ENCODE data around the gene SAAL1. TPM values are rescaled to one million over a fixed set of nuclear protein-coding genes. Genes with fewer than 3 reads are reported as not detected.

SAAL1 gene
- total RNA-seq (22.5 TPM), polyA plus RNA-seq (10 to 100 TPM; 15.1 to 25.5 (median 18.4) TPM)

DNA sequence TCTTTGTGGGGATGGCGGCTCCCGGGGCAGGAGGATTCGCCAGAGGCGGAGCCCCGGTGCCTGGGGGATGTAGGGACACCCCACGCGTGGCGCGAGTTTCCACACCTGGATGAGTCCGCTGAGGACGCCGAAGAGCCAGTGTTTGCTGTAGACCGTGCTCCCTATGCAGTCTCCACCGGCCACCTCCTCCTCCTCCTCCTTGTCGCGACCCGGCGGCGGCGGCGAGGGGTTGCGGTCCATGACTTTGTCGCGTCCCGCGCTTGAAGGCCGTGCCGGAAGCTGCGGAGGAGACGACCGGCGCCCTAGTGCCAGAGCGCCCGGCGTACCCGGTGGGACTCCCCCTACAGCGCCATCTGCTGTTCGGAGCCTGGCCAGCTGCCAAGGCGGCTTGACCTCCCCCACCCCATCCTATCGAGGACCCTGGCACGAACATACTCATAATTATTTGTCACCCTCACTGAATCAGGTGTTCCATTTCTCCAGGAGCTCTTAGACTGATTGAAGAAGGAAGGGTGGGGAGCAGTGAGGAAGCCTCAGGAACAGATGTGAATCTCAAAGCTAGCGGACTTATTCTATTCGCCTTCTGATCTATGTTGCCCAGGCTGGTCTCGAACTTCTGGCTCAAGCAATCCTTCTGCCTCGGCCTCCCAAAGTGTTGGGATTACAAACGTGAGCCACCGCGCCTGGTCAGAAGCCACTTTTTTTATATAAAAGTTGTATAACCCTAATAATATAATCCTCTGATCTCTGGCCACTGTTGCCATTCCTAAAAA lies at the start of gene SAAL1:
SAAL1 (minus strand) TSS at position 281 of the 773 bp plus-strand sequence; CDS start at position 240, 41 bp downstream.
- ATAC-seq (ENCODE audit: low read depth in 2 of 2) (peak; percentile 98), DNase-seq (peak; percentile 79 to 91 (median 86))
- Mint-ChIP-seq H3K27ac (peak within 1 kb of the TSS; percentile 77 to 92 (median 89)), H3K9me3 (no peaks in the 10 kb centered on the region), H3K36me3 (peaks cover 12% of the 10 kb centered on the region), H3K27me3 (peaks cover 18% of the 10 kb centered on the region), H3K4me3 (peak within 1 kb of the TSS; percentile 92 to 94 (median 94)), H3K4me1 (peaks cover 18 to 50% (median 39%) of the 10 kb centered on the region in 4 donors)
- Histone ChIP-seq H3K9me3 (ENCODE audit: control insufficient read depth in 2 of 2, low read length in 2 of 2) (no peaks in the 10 kb centered on the region), H3K4me3 (ENCODE audit: low read depth, low read length) (peak within 1 kb of the TSS; percentile 90), H3K36me3 (ENCODE audit: control insufficient read depth, insufficient read depth, low read length) (peaks cover 15% of the 10 kb centered on the region), H3K27ac (ENCODE audit: insufficient read depth, low read length, poor library complexity, severe bottlenecking) (peak within 1 kb of the TSS; percentile 23), H3K4me1 (ENCODE audit: control insufficient read depth, insufficient read depth, low read length, poor library complexity, severe bottlenecking) (peaks cover 27% of the 10 kb centered on the region), H3K27me3 (ENCODE audit: control insufficient read depth, insufficient read depth, low read length) (no peaks in the 10 kb centered on the region)

DNA sequence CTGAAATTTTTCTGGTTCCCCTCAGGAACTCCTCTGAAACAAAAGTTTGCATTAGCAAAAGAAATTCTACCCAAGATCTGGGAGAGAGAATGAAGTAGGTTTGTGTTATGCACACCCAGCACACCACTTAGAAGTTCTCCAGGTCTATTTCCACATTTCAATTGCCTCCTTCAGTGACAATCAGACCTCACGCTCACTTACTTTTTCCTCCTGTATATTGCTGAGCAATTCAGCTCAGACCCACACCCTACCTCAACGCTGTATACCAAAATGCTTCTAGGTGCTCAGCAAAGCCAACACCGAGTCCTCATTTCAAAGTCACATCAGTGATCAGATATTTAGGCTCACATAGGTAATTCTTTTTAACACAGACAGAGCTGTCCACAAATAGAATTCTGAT lies 45.7 kb upstream of the SAAL1 start:
- Histone ChIP-seq H3K9me3 (ENCODE audit: control insufficient read depth in 2 of 2, low read length in 2 of 2) (no peaks in the 10 kb centered on the region), H3K4me1 (ENCODE audit: control insufficient read depth, insufficient read depth, low read length, poor library complexity, severe bottlenecking) (no peaks in the 10 kb centered on the region), H3K4me3 (ENCODE audit: low read depth, low read length) (no peak overlapping the region), H3K36me3 (ENCODE audit: control insufficient read depth, insufficient read depth, low read length) (no peaks in the 10 kb centered on the region), H3K27me3 (ENCODE audit: control insufficient read depth, insufficient read depth, low read length) (peaks cover 27% of the 10 kb centered on the region), H3K27ac (ENCODE audit: insufficient read depth, low read length, poor library complexity, severe bottlenecking) (no peak overlapping the region)
- DNase-seq (no peak), ATAC-seq (ENCODE audit: low read depth in 2 of 2) (no peak)
- Mint-ChIP-seq H3K36me3 (no peaks in the 10 kb centered on the region), H3K9me3 (peaks cover 0 to 2% (median 0%) of the 10 kb centered on the region in 7 donors), H3K4me1 (no peaks in the 10 kb centered on the region), H3K27me3 (peaks cover 31% of the 10 kb centered on the region), H3K4me3 (no peak overlapping the region), H3K27ac (no peak overlapping the region)

DNA sequence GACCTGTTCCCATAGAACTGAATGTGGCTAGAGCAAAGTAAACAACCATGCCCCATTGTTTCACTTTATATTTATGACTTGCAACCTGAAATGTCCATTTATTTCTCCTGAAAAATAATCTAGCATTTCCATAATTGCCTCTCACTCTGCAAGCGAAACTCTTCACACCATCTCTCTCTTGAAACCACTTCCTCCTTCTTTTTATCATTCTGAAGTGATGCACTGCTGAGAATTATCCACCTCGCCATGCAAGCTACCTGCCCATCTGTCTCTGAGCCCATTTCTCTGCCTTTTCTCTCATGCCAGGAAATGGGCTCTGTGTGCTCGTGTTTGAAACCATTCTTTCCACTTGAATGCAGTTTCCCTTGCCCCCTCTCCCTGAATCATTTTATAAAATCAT lies 40.0 kb upstream of the SAAL1 start:
- Histone ChIP-seq H3K27me3 (ENCODE audit: control insufficient read depth, insufficient read depth, low read length) (peaks cover 24% of the 10 kb centered on the region), H3K4me3 (ENCODE audit: low read depth, low read length) (no peak overlapping the region), H3K4me1 (ENCODE audit: control insufficient read depth, insufficient read depth, low read length, poor library complexity, severe bottlenecking) (no peaks in the 10 kb centered on the region), H3K36me3 (ENCODE audit: control insufficient read depth, insufficient read depth, low read length) (no peaks in the 10 kb centered on the region), H3K9me3 (ENCODE audit: control insufficient read depth in 2 of 2, low read length in 2 of 2) (no peaks in the 10 kb centered on the region), H3K27ac (ENCODE audit: insufficient read depth, low read length, poor library complexity, severe bottlenecking) (no peak overlapping the region)
- no peaks in the 10 kb centered on the region for H3K36me3 Mint-ChIP-seq
- H3K27ac Mint-ChIP-seq: peak overlapping the region in 1 of 3 donors; percentile 27
- no peak overlapping the region for H3K4me3 Mint-ChIP-seq
- ATAC-seq (ENCODE audit: low read depth in 2 of 2) (no peak), DNase-seq (no peak)
- H3K4me1 Mint-ChIP-seq: peaks cover 0 to 6% (median 3%) of the 10 kb centered on the region in 4 donors
- H3K27me3 Mint-ChIP-seq: peaks cover 23% of the 10 kb centered on the region
- H3K9me3 Mint-ChIP-seq: no peaks in the 10 kb centered on the region

DNA sequence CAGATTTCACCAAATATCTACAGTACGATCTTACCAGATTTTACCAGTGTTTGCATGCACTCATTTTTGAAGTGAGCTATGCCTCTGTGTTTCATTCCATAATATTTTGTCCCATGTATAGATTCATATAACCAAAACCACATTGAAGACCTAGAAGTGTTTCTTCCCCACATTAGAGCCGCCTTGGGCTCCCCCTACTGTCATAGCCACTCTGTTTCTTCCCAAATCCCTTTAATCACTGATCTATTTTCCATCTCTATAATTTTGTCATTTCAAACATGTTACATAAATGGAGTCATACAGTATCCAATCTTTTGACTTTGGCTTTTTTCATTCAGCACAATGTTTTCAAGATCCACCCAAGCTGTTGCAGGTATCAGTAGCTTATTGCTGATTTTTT lies 39.1 kb upstream of the SAAL1 start:
- Mint-ChIP-seq H3K27ac (no peak overlapping the region), H3K9me3 (no peaks in the 10 kb centered on the region), H3K27me3 (peaks cover 22% of the 10 kb centered on the region), H3K36me3 (no peaks in the 10 kb centered on the region), H3K4me1 (peaks cover 0 to 6% (median 3%) of the 10 kb centered on the region in 4 donors), H3K4me3 (no peak overlapping the region)
- H3K27me3 ChIP-seq (ENCODE audit: control insufficient read depth, insufficient read depth, low read length): peaks cover 25% of the 10 kb centered on the region
- no peaks in the 10 kb centered on the region for H3K36me3 ChIP-seq (ENCODE audit: control insufficient read depth, insufficient read depth, low read length)
- no peak overlapping the region for H3K27ac ChIP-seq (ENCODE audit: insufficient read depth, low read length, poor library complexity, severe bottlenecking)
- no peak for ATAC-seq (ENCODE audit: low read depth in 2 of 2)
- no peaks in the 10 kb centered on the region for H3K4me1 ChIP-seq (ENCODE audit: control insufficient read depth, insufficient read depth, low read length, poor library complexity, severe bottlenecking)
- H3K9me3 ChIP-seq (ENCODE audit: control insufficient read depth in 2 of 2, low read length in 2 of 2): no peaks in the 10 kb centered on the region
- DNase-seq: no peak
- H3K4me3 ChIP-seq (ENCODE audit: low read depth, low read length): no peak overlapping the region

GRCh38 chr11:18144243-18144642 lies 38.4 kb upstream of the SAAL1 start:
- H3K27me3 Mint-ChIP-seq: peaks cover 18% of the 10 kb centered on the region
- Histone ChIP-seq H3K27me3 (ENCODE audit: control insufficient read depth, insufficient read depth, low read length) (peaks cover 25% of the 10 kb centered on the region), H3K9me3 (ENCODE audit: control insufficient read depth in 2 of 2, low read length in 2 of 2) (no peaks in the 10 kb centered on the region), H3K4me1 (ENCODE audit: control insufficient read depth, insufficient read depth, low read length, poor library complexity, severe bottlenecking) (no peaks in the 10 kb centered on the region), H3K36me3 (ENCODE audit: control insufficient read depth, insufficient read depth, low read length) (no peaks in the 10 kb centered on the region), H3K27ac (ENCODE audit: insufficient read depth, low read length, poor library complexity, severe bottlenecking) (no peak overlapping the region), H3K4me3 (ENCODE audit: low read depth, low read length) (no peak overlapping the region)
- H3K9me3 Mint-ChIP-seq: no peaks in the 10 kb centered on the region
- ATAC-seq (ENCODE audit: low read depth in 2 of 2): no peak
- no peak overlapping the region for H3K4me3 Mint-ChIP-seq
- DNase-seq: no peak
- peak overlapping the region in 1 of 3 donors; percentile 27 for H3K27ac Mint-ChIP-seq
- H3K36me3 Mint-ChIP-seq: no peaks in the 10 kb centered on the region
- H3K4me1 Mint-ChIP-seq: peaks cover 0 to 6% (median 3%) of the 10 kb centered on the region in 4 donors

- H3K9me3 ChIP-seq (ENCODE audit: control insufficient read depth in 2 of 2, low read length in 2 of 2): no peaks in the 10 kb centered on the region
- no peak for DNase-seq
- H3K4me1 ChIP-seq (ENCODE audit: control insufficient read depth, insufficient read depth, low read length, poor library complexity, severe bottlenecking): no peaks in the 10 kb centered on the region
- H3K4me3 ChIP-seq (ENCODE audit: low read depth, low read length): no peak overlapping the region
- no peaks in the 10 kb centered on the region for H3K36me3 Mint-ChIP-seq
- H3K36me3 ChIP-seq (ENCODE audit: control insufficient read depth, insufficient read depth, low read length): no peaks in the 10 kb centered on the region
- H3K27me3 Mint-ChIP-seq: peaks cover 34% of the 10 kb centered on the region
- no peak for ATAC-seq (ENCODE audit: low read depth in 2 of 2)
- peaks cover 0 to 1% (median 0%) of the 10 kb centered on the region in 4 donors for H3K4me1 Mint-ChIP-seq
- H3K27ac Mint-ChIP-seq: no peak overlapping the region
- H3K9me3 Mint-ChIP-seq: no peaks in the 10 kb centered on the region
- peaks cover 10% of the 10 kb centered on the region for H3K27me3 ChIP-seq (ENCODE audit: control insufficient read depth, insufficient read depth, low read length)
- H3K4me3 Mint-ChIP-seq: no peak overlapping the region
- no peak overlapping the region for H3K27ac ChIP-seq (ENCODE audit: insufficient read depth, low read length, poor library complexity, severe bottlenecking)
Measured at GRCh38 chr11:18140145-18140544, 34.3 kb upstream of the SAAL1 start.

DNA sequence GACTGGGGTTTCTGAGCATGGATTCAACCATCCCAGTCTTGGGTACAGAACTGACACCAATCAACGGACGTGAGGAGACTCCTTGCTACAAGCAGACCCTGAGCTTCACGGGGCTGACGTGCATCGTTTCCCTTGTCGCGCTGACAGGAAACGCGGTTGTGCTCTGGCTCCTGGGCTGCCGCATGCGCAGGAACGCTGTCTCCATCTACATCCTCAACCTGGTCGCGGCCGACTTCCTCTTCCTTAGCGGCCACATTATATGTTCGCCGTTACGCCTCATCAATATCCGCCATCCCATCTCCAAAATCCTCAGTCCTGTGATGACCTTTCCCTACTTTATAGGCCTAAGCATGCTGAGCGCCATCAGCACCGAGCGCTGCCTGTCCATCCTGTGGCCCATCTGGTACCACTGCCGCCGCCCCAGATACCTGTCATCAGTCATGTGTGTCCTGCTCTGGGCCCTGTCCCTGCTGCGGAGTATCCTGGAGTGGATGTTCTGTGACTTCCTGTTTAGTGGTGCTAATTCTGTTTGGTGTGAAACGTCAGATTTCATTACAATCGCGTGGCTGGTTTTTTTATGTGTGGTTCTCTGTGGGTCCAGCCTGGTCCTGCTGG lies 31.4 kb upstream of the SAAL1 start:
- Mint-ChIP-seq H3K27ac (no peak overlapping the region), H3K4me3 (no peak overlapping the region), H3K27me3 (peaks cover 36% of the 10 kb centered on the region), H3K4me1 (no peaks in the 10 kb centered on the region), H3K36me3 (no peaks in the 10 kb centered on the region), H3K9me3 (peaks cover 0 to 2% (median 0%) of the 10 kb centered on the region in 7 donors)
- ATAC-seq (ENCODE audit: low read depth in 2 of 2) (no peak), DNase-seq (no peak)
- Histone ChIP-seq H3K27ac (ENCODE audit: insufficient read depth, low read length, poor library complexity, severe bottlenecking) (no peak overlapping the region), H3K9me3 (ENCODE audit: control insufficient read depth in 2 of 2, low read length in 2 of 2) (no peaks in the 10 kb centered on the region), H3K27me3 (ENCODE audit: control insufficient read depth, insufficient read depth, low read length) (peaks cover 18% of the 10 kb centered on the region), H3K36me3 (ENCODE audit: control insufficient read depth, insufficient read depth, low read length) (no peaks in the 10 kb centered on the region), H3K4me1 (ENCODE audit: control insufficient read depth, insufficient read depth, low read length, poor library complexity, severe bottlenecking) (no peaks in the 10 kb centered on the region), H3K4me3 (ENCODE audit: low read depth, low read length) (no peak overlapping the region)
